NCI-H1930 (cell line): ENCODE data around the gene ZSCAN5A.
"Not testable (repeated sequence)": the region's sequence is repeated elsewhere in the genome, so short reads cannot be mapped to it uniquely, and the experiment has no call there.

ENCODE experiments used
- DNase-seq, 2 experiments: peaks; one replicate each; lab custom pipeline; 2025; lab: John Stamatoyannopoulos, UW

Gene ZSCAN5A

GRCh38 chr19:56207581-56207980 lies 107.1 kb downstream of the ZSCAN5A start:
- DNase-seq: not testable (repeated sequence)

GRCh38 chr19:56201973-56202372 lies 112.7 kb downstream of the ZSCAN5A start, which contains the start of gene ZSCAN5C:
ZSCAN5C (plus strand) TSS chr19:56202273; CDS start chr19:56205914, 3,641 bp downstream.
- DNase-seq: no peak

DNA sequence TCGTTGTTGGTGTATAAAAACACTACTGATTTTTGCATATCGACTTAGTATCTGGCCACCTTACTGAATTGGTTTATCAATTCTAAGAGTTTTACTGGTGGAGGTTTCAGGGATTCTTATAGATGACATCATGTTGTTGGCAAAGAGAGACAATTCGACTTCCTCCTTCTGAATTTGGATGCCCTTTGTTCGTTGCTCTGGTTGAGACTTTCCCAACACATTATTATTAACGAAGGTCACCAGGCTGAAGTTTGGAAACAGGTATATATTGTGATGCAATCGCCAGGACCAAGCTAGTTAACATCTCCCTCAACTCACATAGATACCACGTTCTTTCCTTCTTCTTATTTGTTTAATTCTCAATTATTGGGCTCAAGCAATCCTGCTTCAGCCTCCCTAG lies 115.0 kb downstream of the ZSCAN5A start:
- no peak for DNase-seq

DNA sequence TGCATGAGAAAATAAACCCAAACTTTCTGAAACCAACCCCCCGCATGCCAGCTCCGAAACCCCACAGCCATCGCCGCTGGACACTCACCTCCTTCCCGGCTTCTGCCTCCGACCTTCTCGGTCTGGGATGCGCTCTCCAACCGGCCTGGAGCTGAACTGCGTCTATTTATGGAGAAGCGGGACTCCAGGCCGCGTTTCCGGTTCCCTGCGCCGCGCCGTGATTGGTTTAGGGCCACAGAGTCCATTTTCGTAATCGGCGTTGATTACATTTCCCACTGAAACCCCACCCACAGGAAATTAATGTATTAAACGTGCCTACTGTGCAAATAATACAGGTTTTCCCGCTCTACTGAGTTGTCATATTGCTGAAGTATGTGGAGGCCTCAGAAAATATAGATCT lies 117.0 kb downstream of the ZSCAN5A start, which contains the start of gene ZSCAN5B:
ZSCAN5B (minus strand) TSS at position 138 of the 400 bp plus-strand sequence. CDS start 4,731 bp downstream, outside the sequence.
- not testable (repeated sequence) for DNase-seq

DNA sequence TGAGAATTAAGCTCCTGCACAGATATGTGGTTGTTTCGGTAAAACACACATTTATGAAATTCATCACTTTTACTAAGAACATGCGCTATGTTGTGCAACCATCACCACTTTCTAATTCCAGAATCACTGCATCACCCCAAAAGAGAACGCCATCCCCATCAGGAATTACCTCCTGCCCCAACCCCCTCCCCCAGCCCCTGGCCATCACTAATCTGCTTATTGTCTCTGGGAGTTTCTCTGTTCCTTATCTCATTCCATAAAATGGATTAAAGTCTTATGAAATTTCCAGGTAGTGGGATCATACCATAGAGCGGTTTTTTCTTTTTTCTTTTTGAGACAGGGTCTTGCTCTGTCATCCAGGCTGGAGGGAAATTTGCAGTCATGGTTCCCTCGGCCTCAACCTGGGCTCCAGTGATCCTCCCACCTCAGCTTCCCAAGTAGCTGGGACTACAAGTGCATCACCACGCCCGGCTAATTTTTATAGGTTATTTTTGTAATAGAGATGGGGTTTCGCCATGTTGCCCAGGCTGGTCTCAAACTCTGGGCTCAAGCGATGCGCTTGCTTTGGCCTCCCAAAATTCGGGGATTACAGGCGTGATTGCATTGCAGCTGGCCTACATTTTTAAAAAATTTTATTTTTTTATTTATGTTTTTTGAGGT lies 120.5 kb downstream of the ZSCAN5A start:
- no peak for DNase-seq

DNA sequence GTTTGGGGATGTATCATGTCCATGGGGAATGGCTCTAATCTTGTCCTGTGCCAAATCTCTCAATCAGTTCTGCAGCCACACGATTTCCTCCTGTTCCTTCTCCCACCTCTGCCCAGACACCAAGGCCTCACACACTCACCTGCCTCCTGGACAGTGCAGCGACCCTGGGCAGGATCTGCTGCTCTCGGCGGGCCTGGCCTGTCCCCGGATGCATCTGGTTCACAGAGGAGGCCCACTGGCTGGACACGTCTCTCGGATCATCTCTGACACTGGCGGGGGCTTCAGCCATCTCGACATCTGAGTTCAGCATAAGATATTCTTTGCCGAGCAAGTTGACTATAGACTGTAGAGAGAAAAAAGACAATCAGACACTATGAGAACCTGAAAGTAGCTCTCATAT lies 122.9 kb downstream of the ZSCAN5A start:
- DNase-seq: no peak

DNA sequence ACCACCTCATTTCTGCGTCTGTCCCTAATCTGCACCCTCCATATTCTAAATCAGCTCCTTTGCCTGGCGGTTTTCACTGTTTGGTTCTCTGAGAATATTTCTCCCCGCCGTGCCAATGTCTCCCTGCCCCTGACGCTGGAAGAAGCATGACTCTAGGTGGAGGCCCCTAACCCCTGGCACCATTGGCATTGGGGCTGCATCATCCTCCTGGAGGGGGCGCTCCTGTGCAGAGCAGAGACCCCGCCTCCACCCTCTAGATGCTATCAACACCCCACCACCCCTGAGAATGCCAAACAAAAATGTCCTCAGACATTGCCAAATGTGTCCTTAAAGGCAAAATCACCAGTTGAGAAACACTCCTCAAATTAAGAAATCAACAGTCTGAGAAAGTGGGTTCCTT lies 123.5 kb downstream of the ZSCAN5A start:
- peak in 1 of 2 experiments; percentile 12 for DNase-seq

DNA sequence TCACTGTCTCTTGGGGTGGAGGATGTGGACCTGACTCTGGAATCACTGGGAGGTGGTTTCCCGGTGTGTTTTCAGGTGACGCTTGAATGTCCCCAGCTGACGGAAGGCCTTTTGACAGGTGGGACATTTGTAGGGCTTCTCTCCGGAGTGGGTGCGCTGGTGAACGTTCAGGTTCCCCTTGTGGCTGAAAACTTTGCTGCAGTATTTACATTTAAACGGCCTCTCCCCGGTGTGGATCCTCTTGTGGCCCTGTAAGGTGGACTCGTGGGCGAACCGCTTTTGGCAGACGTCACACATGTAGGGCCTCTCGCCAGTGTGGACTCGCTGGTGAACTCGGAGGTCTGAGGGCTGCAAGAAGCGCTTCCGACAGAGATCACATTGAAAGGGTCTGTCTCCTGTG lies 124.9 kb downstream of the ZSCAN5A start:
- no peak for DNase-seq

- no peak for DNase-seq
Observed at GRCh38 chr19:56177564-56178243, 136.9 kb downstream of the ZSCAN5A start.

DNA sequence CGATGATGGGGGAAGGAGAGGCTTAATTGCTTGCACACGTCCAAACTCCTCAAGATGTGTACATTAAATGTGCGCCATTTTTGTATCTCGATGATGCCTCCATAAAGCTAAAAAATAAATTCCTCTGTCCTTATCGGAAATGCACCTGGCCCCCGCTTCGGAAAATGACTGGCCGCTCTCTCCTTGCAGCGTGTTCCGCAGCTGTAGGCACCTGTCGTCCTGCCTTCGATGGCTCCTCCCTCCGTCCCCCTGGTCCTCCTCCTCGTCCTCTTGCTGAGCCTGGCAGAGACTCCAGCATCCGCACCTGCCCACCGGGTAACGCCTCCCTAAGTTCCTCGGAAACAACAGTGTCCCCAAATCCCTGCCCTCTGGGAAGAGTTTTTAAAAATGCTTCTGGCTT lies 137.8 kb downstream of the ZSCAN5A start:
- DNase-seq: no peak

DNA sequence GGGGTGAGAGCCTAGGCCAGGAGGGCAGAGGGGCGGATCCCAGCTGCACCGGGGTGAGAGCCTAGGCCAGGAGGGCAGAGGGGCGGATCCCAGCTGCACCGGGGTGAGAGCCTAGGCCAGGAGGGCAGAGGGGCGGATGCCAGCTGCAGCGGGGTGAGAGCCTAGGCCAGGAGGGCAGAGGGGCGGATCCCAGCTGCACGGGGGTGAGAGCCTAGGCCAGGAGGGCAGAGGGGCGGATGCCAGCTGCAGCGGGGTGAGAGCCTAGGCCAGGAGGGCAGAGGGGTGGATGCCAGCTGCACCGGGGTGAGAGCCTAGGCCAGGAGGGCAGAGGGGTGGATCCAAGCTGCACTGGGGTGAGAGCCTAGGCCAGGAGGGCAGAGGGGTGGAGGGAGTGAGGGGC lies 138.3 kb downstream of the ZSCAN5A start:
- not testable (repeated sequence) for DNase-seq

- DNase-seq: not testable (repeated sequence)
Observed at GRCh38 chr19:56175861-56176307, 138.8 kb downstream of the ZSCAN5A start, which contains the start of gene GALP. GALP (plus strand) TSS chr19:56176008; CDS start chr19:56177109, 1,101 bp downstream.

DNA sequence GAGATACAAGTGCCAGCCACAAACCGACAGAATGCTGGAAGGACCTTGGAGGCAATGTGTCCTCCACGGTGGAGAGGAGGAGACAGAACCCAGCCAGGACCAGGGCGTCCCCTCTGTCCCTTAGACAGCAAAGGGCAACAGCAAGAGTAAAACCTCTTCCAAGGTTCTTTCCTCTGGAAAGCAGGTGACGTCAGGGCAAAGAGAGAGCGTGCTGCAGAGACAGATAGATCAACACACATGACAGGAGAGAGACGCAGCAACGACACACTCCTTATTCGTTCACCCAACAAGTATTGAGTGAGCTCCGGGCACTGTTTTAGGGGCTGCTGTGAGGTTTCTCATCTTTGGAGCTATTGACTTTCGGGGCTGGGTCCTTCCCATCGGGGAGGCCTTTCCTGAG lies 140.1 kb downstream of the ZSCAN5A start:
- no peak for DNase-seq

GRCh38 chr19:56174086-56174485 lies 140.6 kb downstream of the ZSCAN5A start:
- DNase-seq: no peak
